ENCODE data around the gene PADI1.
"Not testable (repeated sequence)": the region's sequence is repeated elsewhere in the genome, so short reads cannot be mapped to it uniquely, and the experiment has no call there.

Gene PADI1

DNA sequence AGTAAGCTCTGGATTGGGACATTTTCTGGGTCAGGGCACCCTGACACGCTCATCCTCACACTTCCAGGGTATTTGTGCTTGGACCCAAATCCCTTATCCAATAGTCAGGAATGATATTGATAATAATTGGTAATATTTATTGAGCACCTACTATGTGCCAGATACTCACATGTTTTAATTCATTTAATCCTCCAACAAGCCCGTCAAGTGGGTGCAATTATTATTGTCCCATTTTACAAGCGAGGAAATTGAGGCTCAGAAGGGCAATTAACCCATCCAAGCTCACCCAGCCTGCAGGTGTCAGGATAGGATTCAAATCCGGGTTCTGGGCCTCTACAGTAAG lies 32.6 kb downstream of the PADI1 start:
- in situ Hi-C loops (cut with MboI; ENCODE audit: low sequenced_read_pairs): loop anchor here (10.0 kb wide), 1 partner anchor 173 kb away; no protein-coding TSS in a partner anchor

DNA sequence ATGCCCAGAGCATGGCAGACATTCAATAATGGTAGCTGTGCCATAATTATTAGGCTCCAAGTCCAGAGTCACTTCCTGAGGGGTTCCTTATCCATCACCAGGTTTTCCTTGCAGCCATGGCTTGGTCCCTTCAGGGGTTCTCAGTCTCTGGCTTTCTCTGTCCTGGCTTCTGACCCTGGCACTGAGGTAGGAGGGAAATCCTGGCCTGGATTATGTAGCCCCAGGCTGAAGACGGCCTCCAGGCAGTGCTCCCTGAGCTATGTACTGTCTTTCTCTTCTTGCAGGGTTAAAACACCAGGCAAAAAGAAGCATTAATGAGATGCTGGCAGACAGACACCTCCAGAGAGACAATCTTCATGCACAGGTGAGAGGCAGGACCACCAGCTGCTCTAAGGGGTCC lies 34.5 kb downstream of the PADI1 start:
- in situ Hi-C loops (cut with MboI; ENCODE audit: low sequenced_read_pairs): loop anchor here (10.0 kb wide), 1 partner anchor 175 kb away; no protein-coding TSS in a partner anchor

DNA sequence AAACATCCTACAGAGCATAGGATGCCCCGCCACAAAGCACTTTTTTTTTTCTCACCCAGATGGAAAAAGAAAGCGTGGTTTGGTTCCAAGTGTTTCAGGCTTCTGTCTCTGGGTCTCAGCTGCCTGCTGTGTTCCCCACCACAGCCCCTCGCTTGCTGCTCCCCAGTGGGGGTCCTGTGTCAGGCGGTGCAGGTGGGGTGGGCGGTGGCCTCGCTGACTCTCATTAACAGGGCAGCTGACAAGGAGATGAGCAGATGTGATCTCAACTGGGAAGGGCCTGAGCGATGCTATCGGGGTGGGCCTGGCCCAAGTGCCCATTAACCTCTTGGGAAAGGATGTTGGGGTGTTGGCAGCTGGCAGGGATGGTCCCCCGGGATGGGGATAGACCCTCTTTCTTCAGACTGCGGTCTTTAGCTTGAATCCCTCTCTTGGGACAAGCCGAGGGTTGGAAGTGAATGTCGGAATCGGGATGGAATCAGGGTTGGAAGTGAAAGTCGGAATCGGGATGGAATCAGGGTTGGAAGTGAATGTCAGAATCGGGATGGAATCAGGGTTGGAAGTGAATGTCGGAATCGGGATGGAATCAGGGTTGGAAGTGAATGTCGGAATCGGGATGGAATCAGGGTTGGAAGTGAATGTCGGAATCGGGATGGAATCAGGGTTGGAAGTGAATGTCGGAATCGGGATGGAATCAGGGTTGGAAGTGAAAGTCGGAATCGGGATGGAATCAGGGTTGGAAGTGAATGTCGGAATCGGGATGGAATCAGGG lies 36.3 kb downstream of the PADI1 start:
- in situ Hi-C loops (cut with MboI; ENCODE audit: low sequenced_read_pairs): not testable (repeated sequence)

DNA sequence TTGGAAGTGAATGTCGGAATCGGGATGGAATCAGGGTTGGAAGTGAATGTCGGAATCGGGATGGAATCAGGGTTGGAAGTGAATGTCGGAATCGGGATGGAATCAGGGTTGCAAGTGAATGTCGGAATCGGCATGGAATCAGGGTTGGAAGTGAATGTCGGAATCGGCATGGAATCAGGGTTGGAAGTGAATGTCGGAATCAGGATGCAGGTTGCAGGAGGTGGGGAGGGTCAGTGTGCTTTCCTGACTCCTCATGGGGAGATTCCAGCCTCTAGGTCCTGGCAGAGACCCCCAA lies 36.8 kb downstream of the PADI1 start:
- in situ Hi-C loops (cut with MboI; ENCODE audit: low sequenced_read_pairs): not testable (repeated sequence)

DNA sequence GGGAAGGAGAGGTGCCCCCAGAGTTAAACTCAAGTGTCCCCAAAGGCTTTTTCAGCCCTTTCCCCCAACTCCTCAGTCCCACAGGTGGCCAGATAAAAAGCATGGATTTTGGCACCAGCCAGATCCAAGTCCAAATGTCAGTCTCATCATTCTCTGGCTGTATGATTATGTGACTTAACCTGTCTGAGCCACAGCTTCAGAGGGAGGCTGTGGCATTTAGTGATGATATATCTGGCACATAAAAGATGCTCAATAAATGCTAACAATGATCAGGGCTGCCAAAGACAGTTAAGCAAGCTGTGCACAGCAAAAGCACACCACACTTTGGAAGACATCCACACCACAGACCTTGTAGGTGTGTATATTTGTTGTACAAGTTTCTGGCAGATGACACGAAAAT lies 38.3 kb downstream of the PADI1 start:
- in situ Hi-C loops (cut with MboI; ENCODE audit: low sequenced_read_pairs): no loop called here

DNA sequence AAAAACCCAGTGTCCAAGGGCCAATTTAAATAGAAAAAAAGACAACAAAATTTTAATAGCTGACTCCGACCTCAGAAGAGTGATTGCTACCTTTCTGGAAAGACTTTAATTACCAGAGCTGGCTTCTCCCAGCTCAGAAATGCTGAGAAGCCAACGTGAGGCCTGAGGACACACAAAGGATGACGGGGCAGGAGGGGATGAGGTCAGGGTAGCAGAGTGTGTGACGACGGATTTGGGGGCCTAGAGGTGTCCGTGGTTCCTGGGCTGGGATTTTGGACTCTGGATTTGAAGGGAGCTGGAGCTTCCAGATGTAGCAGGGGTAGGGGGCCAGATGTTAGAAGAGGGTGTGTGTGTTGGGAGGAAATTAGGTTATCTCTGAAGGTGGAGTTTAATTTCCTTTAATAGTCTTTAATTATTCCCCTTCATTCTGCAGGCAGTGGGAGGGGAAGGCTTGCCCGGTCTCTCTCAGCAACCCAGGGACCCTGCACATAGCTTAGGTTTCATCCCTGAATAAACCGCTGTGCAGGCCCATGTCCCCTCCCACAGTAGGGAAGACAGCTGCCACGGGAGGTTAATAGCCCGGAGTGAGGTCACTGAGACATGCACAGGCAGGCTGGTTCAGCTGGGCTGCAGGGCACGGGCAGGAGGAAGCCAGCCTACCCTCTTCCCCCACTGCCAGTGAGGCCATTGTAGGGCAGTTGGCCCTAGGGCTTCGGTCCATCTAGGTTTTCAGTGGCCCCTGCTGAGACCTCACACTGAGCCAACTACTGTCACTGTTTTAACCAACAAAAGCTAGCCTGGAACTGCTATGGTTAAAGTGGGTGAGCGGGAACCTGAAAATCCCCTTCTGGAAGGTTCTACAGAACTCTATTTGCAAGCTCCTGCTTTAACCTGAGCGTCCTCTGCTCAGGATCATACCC lies 40.2 kb downstream of the PADI1 start:
- in situ Hi-C loops (cut with MboI; ENCODE audit: low sequenced_read_pairs): no loop called here

DNA sequence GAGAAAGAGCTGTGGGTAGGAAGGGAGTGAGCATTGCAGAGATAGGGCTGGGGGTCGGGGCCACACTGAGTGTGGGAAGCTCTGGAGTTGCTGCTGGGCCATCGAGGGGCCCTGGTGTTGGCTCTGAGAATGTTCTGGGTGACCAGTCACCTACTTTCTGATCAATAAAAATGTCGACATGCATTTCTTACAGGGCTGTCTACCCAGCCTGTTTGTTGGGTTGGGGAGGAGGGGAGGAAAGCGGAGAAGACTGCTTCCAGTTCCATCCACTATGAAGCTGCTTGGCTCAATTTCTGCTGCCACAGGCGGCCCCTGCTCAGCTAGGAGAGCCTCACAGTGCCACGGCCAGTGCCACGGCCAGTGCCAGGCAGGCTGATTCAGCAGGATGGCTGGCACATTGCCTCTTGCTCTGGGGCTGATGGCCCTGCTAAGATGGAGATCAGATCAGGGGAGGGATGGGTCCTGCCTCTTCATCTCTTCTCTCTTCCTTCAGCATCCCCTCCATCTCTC lies 40.9 kb downstream of the PADI1 start:
- in situ Hi-C loops (cut with MboI; ENCODE audit: low sequenced_read_pairs): no loop called here

DNA sequence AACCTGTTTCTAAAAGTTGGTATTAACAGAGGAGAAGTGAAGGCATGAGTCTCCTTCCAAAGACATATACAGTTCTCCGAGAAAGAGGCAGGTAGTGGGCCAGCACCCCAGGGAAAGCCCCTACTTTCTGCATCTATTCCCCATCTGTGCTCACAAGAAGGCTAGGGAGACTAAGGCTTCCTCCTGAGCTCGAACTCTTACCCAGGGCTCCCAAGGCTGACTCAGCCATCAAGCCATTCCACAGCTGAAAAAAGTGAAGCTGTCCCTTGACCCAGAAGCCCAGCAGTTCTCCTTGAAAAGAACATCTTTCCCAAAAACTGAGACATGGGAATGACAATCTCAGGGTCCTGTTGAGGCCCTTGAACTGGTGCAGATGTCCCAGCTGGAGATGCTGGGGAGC lies 42.0 kb downstream of the PADI1 start:
- in situ Hi-C loops (cut with MboI; ENCODE audit: low sequenced_read_pairs): no loop called here

DNA sequence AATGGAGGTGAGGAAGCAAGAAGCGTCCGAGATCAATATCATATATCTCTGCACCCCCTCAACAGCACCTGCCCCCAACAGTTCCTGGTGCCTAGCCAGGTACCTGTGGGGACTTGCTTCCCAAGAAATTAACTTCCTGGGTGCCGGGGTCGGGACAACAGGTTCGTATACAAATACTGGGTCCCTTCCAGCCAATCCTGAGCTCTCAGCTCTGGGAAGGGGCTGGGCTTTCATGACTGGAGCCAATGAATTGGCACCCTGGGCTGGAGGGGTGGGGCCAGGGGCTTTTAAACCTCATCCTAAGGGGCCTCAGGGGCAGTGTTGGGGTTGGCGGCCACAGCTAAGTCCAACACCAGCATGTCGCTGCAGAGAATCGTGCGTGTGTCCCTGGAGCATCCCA lies 43.9 kb downstream of the PADI1 start, which contains the start of gene PADI3:
TSS of gene PADI3 (plus strand) at position 318 of the 400 bp plus-strand sequence. CDS start at position 358, 40 bp downstream.
- in situ Hi-C loops (cut with MboI; ENCODE audit: low sequenced_read_pairs): no loop called here

DNA sequence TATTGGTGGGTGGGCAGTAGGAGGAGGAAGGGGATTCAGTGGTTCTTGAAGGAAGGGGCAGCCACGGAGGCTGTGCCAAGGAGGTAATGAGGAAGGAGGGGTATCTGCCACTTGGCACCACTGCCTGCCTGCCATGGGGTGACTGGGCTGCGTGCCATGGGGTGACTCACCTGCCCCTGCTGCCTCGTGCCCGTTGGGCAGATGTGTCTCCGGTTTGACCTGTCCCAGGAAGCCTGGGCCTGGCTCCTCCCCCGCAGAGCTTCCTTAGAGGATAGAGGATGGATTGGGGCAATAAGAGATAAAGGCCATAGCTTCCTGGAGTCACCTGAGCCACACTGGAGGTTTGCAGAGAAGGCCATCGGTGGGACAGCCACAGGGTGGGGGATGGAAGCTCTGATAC lies 45.7 kb downstream of the PADI1 start:
- in situ Hi-C loops (cut with MboI; ENCODE audit: low sequenced_read_pairs): no loop called here

DNA sequence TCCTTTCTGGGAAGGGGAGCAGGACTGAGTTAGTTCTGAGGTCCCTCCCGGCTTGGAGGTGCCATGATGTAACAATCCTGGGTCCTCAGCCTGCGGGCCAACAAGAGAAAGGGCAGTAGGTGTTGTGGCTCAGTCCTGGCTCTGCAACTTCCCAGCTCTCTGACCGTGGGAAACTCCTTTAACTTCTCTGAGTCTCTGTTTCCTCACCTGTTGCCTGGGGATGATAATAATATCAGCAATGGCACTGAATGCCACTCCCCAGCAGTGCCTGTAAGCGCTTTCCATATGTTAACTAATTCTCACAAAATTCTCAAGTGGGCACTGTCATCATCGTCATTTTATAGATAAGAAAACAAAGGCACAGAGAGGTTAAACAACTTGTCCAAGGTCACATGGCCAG lies 46.3 kb downstream of the PADI1 start:
- in situ Hi-C loops (cut with MboI; ENCODE audit: low sequenced_read_pairs): no loop called here

DNA sequence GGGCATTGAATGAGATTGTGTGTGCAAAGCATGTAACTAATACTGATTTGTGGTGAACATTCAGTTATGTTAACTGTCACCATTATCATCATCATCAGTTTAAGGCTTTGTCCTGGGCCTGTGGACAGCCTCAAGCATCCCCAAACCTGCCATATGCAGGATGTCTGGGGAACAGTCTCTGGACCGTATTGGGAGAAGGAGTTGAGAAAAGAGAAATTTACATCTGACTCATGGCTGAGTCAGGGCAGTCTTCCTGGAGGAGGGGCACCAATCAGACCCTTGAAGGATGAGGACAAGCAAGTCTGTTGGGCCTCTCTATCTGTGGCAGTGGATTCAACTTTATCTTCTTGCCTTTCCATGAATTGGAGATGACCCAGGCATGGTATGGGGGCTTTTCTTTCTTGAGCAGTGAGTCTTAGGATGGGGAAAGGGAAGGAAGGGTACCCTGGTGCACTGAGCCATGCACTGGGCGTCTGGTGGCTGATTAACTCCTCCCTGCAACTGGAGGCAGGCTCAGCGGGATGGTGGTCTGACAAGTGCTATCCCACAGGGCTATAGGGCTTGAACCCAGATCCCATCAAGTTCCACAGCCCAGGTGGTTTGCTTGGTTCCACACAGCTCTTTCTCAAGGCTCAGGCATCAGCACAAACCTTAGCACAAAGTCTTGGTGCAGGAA lies 46.9 kb downstream of the PADI1 start:
- in situ Hi-C loops (cut with MboI; ENCODE audit: low sequenced_read_pairs): no loop called here

DNA sequence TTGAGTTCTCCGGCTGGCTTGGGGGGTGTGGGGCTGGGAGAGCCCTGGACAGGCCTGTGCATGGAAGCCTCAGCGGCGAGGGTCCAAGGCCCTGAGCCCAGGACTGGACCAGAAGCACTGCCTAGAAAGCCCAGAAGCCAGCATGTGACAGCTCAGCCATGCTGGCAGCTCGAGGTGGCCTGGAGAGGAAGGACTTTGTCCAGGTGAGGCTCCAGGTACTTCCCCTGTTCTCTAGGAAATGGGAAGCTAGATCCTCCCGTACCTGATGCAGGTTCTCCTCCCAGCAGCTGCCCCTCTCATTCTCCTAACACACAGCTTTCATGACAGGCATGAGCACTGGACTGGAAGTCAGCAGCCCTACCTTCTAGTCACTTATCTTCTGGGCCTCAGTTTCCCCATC lies 50.4 kb downstream of the PADI1 start:
- in situ Hi-C loops (cut with MboI; ENCODE audit: low sequenced_read_pairs): no loop called here

DNA sequence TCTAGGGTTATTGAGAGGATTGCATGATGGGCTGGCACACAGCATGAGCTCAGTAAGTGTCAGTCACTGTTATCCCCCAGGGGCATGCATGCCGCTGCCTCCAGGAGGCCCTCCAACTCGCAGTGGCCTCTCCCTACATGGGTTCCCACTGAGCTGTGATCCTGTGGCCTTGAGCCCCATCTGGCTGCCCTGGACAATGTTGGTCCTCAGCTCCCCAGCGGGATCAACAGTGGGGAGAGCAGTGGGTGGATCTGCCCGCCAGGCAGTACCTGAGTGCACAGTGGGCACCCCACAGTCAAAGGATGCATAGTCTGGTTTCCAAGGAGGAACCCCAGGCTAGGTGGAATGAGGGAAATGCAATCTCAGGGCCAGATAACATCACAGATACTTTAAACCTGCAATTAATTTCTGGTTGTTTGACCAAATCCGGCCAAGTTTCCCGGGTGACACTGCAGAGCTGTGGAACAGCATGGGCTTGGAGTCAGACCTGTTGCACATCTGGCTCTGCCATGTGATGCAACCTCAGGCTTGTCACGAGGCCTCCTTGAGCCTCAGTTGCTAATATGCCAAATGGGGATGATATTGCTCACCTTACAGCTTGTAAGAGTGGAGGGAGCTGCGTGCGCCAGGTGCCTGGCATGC lies 53.3 kb downstream of the PADI1 start:
- in situ Hi-C loops (cut with MboI; ENCODE audit: low sequenced_read_pairs): no loop called here

DNA sequence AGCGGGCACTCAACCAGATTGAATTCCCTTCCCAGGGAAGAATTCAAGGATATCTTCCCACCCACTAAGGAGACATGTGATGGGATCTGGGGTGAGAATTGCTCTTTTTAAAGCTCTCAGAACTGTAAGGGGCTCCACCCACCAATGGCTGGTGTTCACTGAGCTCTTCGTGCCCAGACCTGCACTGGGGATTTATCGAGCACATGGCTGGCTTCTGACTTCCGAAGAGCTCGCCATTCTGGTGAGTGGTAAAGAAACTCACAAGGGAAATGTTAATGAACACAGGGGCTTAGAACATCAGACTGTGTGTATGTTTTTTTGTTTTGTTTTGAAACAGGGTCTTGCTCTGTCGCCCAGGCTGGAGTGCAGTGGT lies 53.8 kb downstream of the PADI1 start:
- in situ Hi-C loops (cut with MboI; ENCODE audit: low sequenced_read_pairs): no loop called here

DNA sequence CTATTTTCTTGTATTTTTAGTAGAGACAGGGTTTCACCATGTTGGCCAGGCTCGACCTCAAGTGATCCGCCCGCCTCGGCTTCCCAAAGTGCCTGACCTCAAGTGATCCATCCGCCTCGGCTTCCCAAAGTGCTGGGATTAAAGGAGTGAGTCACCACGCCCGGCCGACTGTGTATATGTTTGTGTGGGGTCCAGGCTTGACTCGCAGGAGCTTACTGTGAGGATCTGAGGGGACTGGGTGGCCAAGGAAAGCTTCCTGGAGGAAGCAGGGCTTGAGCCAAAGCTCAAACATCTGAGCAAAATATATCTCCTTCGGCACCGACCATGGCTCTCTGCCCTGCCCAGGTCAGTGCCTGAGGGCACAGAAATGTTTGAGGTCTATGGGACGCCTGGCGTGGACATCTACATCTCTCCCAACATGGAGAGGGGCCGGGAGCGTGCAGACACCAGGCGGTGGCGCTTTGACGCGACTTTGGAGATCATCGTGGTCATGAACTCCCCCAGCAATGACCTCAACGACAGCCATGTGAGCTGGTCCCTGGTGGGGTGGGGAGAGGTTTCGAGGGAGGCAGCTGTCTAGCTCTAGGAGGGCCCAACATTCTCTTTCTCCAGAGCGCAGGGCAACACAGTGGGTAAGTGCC lies 54.4 kb downstream of the PADI1 start:
- in situ Hi-C loops (cut with MboI; ENCODE audit: low sequenced_read_pairs): no loop called here

DNA sequence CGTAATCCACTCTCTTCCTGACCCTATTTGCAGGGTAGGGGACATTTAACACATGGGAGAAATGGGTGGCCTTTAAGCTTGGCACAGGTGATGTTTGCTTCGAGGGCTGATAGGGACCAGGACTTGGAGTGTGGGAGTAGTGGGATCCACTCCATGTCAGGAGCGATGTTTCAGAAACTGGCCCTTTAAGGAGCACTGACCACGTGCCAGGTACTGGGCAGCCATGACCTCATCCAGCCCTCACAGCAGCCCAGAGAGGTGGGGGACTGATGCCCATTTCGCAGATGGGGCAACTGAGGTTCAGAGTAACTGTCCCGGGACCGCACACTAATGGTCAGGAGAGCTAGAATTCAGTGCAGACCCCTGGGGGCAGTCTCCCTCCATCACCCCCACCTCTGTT lies 55.3 kb downstream of the PADI1 start:
- in situ Hi-C loops (cut with MboI; ENCODE audit: low sequenced_read_pairs): no loop called here

DNA sequence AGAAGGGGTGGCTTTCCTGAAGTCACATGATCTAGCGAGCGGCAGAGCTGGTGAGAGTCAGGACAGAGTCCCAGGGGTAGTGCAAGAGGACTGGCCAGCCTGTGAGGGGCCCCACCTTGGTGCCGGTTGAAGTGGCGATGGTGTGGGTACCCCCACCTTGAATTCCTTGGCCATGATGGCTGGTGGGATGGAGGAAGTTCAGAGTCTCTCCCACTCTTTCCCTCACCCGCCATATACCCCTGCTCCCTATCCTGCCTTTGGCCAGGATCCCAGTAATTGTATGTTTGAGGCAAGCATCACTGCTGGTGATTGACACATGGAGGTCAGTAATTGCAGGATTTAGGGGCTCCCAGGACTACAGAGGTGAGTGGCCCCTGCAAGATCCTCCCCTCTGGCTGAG lies 55.8 kb downstream of the PADI1 start:
- in situ Hi-C loops (cut with MboI; ENCODE audit: low sequenced_read_pairs): no loop called here

DNA sequence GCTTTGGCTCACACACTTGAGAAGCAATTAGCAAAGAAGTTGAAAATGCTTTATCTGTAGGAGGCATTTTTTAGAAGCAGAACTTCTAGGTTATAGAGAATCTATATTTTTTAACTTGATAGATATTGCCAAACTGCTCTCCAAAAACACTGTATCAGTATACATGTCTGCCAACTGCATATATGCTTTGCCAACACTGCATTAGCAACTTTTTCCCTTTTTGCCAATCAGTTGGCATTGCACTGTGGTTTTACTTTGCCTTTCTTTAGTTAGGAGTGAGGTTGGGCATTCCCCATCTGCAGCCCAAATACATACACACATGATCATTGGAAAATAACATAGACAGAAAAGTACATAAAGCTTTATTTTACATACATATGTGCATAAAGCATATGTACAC lies 59.0 kb downstream of the PADI1 start:
- in situ Hi-C loops (cut with MboI; ENCODE audit: low sequenced_read_pairs): no loop called here

DNA sequence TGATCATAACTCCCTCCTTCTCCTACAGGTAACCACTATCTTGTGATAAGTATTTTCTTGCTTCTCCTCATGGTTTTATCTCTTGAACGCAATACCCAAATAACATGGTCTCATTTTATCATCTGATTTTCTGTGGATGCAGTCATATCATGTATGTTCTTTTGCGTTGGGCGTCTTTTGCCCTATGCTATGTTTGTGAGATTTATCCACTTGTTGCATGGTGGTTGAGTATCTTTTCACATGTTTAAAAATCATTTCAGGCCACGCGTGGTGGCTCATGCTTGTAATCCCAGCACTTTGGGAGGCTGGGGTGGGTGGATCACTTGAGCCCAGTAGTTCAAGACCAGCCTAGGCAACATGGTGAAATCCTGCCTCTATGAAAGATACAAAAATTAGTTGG lies 59.5 kb downstream of the PADI1 start:
- in situ Hi-C loops (cut with MboI; ENCODE audit: low sequenced_read_pairs): no loop called here

DNA sequence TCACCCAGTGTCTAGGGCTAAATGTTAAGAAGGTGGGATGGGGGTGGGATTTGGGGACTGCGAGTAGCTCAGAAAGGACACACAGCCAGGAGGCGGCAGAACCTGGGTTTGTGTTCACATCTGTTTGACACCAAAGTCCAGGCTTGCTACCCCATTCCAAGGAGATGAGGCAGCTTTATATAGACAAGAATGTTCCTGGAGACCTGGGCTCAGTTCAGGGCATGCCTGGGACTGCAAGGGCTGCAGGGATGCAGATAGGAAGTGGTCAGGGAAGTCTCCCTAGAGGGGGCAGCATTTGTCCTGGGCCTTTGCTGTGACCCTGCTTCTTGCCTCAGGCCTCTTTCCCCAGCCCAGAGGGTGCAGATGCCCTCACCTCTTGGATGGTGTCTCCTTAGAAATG lies 60.2 kb downstream of the PADI1 start:
- in situ Hi-C loops (cut with MboI; ENCODE audit: low sequenced_read_pairs): no loop called here
